Loucy (cell line): ENCODE data around the gene BMPR1B.

ENCODE experiments used
- EZH2phosphoT487 ChIP-seq: fragments of 200-600 bp; IDR thresholded peaks from 2 replicates; pipeline ENCODE4 v1.6.1; 2018; ENCODE audit warnings: antibody characterized with exemption, mild to moderate bottlenecking, moderate library complexity, borderline replicate concordance
- TF ChIP-seq, protein P1 (sequence below): fragments of 200-600 bp; sonication (generic); conservative IDR thresholded peaks from 2 replicates; pipeline ENCODE4 v1.5.1; 2014; ENCODE audit warnings: mild to moderate bottlenecking, antibody characterized with exemption, low read length

- TF ChIP-seq, protein P1, sequence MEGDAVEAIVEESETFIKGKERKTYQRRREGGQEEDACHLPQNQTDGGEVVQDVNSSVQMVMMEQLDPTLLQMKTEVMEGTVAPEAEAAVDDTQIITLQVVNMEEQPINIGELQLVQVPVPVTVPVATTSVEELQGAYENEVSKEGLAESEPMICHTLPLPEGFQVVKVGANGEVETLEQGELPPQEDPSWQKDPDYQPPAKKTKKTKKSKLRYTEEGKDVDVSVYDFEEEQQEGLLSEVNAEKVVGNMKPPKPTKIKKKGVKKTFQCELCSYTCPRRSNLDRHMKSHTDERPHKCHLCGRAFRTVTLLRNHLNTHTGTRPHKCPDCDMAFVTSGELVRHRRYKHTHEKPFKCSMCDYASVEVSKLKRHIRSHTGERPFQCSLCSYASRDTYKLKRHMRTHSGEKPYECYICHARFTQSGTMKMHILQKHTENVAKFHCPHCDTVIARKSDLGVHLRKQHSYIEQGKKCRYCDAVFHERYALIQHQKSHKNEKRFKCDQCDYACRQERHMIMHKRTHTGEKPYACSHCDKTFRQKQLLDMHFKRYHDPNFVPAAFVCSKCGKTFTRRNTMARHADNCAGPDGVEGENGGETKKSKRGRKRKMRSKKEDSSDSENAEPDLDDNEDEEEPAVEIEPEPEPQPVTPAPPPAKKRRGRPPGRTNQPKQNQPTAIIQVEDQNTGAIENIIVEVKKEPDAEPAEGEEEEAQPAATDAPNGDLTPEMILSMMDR = no peak
- no peak for TF ChIP-seq EZH2phosphoT487
Observed at GRCh38 chr4:94925764-94926347, 168.1 kb downstream of the BMPR1B start.
